NB4 (cell line): Measurements from ENCODE around the gene CCDC85A.

Experiments used
- DNase-seq: peaks from one replicate; pipeline ENCODE4 v3.0.0; 2010; ENCODE audit warnings: low read depth
- H3K4me3 ChIP-seq: one replicate; pipeline ENCODE4 v1.5.1; 2011; ENCODE audit warnings: mild to moderate bottlenecking, low read depth, low read length, moderate library complexity
- CTCF ChIP-seq: IDR thresholded peaks from one replicate; pipeline ENCODE4 v1.5.1; 2012; ENCODE audit warnings: low read depth, low read length
- MYC ChIP-seq: IDR thresholded peaks from 2 replicates; pipeline ENCODE4 v1.6.1; 2011; ENCODE audit warnings: low read depth, low read length
- POLR2A ChIP-seq: IDR thresholded peaks from 2 replicates; pipeline ENCODE4 v1.6.1; 2011; ENCODE audit warnings: mild to moderate bottlenecking; ENCODE audit not compliant: insufficient read length; ENCODE audit errors: extremely low read depth
- TF ChIP-seq, protein P1 (sequence below): IDR thresholded peaks from 2 replicates; pipeline ENCODE4 v1.6.1; 2011; ENCODE audit warnings: low read depth, low read length

Gene CCDC85A

DNA sequence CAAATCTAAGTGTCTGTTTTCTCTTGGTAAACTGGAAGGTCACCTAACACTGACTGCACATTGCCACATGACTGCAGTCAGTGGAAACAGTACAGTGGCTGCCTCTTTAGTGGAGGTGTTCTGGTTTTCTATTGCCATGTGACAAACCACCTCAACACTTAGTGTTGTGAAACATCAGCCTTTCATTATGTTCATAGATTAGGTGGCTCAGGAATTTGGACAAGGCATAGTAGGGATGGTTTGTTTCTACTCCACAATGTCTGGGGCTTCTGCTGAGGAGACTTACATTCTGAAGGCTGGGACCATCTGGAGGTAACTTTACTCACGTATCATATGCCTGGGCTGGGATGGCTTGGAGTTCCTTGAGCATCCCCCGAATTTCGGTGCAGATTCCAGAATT lies 26.5 kb downstream of the CCDC85A start:
- no peak for DNase-seq
- H3K4me3 ChIP-seq, result no peak overlapping the region
- TF ChIP-seq POLR2A (no peak), MYC (no peak), CTCF (no peak)
- TF ChIP-seq, protein P1, sequence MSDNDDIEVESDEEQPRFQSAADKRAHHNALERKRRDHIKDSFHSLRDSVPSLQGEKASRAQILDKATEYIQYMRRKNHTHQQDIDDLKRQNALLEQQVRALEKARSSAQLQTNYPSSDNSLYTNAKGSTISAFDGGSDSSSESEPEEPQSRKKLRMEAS, result no peak

- no peak for DNase-seq
- TF ChIP-seq MYC, result no peak
- no peak for TF ChIP-seq POLR2A
- TF ChIP-seq, protein P1, result no peak
- no peak for TF ChIP-seq CTCF
- no peak overlapping the region for H3K4me3 ChIP-seq
Observed at GRCh38 chr2:56211048-56211447, 27.3 kb downstream of the CCDC85A start.

DNA sequence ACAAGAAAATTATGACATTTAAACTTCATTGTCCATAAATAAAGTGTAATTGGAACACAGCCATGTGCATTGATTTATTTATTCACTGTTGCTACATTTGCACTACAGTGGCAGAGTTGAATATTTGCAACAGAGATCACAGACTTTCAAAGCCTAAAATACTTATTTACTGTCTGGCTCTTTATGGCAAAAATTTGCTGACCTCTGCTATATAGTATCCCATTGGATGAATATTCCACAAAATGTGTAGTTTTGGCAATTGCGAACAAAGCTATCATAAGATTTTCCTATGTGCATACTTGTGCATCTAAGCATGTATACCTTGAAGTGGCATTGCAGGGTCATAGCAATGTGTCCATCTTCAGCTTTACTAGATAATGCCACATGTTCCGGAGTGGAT lies 32.1 kb downstream of the CCDC85A start:
- TF ChIP-seq MYC (no peak), POLR2A (no peak), CTCF (no peak)
- TF ChIP-seq, protein P1, result no peak
- no peak for DNase-seq
- no peak overlapping the region for H3K4me3 ChIP-seq

- H3K4me3 ChIP-seq, result no peak overlapping the region
Observed at GRCh38 chr2:56217106-56217505, 33.3 kb downstream of the CCDC85A start.

GRCh38 chr2:56222481-56222880 lies 38.7 kb downstream of the CCDC85A start:
- TF ChIP-seq MYC, result no peak
- TF ChIP-seq, protein P1, result no peak
- TF ChIP-seq CTCF, result no peak
- no peak for TF ChIP-seq POLR2A
- no peak overlapping the region for H3K4me3 ChIP-seq
- DNase-seq, result no peak

More at GRCh38 chr2:56217106-56217505, 33.3 kb downstream of the CCDC85A start:
- TF ChIP-seq, protein P1, result no peak
- TF ChIP-seq MYC (no peak), CTCF (no peak), POLR2A (no peak)
- no peak for DNase-seq

GRCh38 chr2:56224316-56224715 lies 40.5 kb downstream of the CCDC85A start:
- TF ChIP-seq CTCF, result no peak
- TF ChIP-seq POLR2A, result no peak
- TF ChIP-seq, protein P1, result no peak
- no peak for DNase-seq
- no peak overlapping the region for H3K4me3 ChIP-seq
